ENCODE data around the gene GFER. TPM values are rescaled to one million over a fixed set of nuclear protein-coding genes. Genes with fewer than 3 reads are reported as not detected.

The GFER gene
- total RNA-seq, 1 donor = 8.6 TPM

DNA sequence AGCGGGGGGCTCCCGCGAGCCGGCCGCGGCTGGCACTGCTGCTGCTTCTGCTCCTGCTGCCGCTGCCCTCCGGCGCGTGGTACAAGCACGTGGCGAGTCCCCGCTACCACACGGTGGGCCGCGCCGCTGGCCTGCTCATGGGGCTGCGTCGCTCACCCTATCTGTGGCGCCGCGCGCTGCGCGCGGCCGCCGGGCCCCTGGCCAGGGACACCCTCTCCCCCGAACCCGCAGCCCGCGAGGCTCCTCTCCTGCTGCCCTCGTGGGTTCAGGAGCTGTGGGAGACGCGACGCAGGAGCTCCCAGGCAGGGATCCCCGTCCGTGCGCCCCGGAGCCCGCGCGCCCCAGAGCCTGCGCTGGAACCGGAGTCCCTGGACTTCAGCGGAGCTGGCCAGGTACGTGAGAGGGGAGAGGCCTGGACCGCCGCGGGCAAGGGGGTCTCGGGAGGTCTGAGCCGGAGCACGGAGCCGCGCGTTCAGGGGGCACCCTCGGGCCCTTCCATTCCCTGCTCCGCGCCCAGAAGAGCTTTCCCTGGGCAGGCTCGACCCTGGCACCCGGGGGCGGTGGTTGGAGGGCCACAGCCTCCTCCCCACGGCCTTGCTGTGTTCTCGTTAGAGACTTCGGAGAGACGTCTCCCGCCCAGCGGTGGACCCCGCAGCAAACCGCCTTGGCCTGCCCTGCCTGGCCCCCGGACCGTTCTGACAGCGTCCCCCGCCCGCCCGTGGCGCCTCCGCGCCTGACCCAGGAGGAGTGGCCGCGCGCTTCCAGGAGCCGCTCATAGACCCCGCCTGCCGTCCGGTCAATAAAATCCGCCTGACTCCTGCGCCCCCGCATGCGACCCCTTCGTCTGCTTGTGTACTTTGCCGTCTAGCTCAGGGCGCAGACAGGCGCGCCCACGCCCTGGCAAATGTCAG is 36.2 kb downstream of the GFER start:
- no peak for DNase-seq (ENCODE audit: low read depth)
- no peak for TF ChIP-seq CTCF (IDR thresholded peaks at IDR 0.05; ENCODE audit: insufficient read depth, low read length)
- no peak overlapping the region for H3K4me3 ChIP-seq (ENCODE audit: low read depth, low read length)

- TF ChIP-seq CTCF (IDR thresholded peaks at IDR 0.05; ENCODE audit: insufficient read depth, low read length) = no peak
- H3K4me3 ChIP-seq (ENCODE audit: low read depth, low read length) = peak overlapping the region; percentile 45
- DNase-seq (ENCODE audit: low read depth) = no peak
Observed at GRCh38 chr16:2022723-2023091, 38.7 kb downstream of the GFER start.

- DNase-seq (ENCODE audit: low read depth) = peak; percentile 85
- peak overlapping the region; percentile 45 for H3K4me3 ChIP-seq (ENCODE audit: low read depth, low read length)
- peak; percentile 92 for TF ChIP-seq CTCF (IDR thresholded peaks at IDR 0.05; ENCODE audit: insufficient read depth, low read length)
Observed at GRCh38 chr16:2023092-2024031, 39.4 kb downstream of the GFER start.

DNA sequence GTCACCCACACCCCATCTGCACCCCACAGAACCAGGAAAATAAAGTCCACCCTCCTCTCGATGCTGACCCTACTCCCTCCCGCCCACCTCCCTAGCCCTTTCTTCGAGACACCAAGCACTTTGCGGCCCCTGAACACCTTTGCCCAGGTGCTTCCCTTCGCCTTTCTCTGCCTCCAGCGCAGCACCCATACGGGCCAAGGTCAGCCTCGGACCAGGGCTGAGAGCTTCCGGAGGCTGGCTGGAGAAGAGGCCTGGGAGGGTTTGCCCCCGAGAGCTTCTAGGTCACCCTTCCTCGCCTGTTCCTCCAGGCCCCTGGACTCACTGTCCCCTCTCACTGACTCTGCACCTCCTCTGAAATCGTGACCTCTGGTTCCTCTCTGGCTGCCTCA is 40.0 kb downstream of the GFER start:
- TF ChIP-seq CTCF (IDR thresholded peaks at IDR 0.05; ENCODE audit: insufficient read depth, low read length) = no peak
- no peak for DNase-seq (ENCODE audit: low read depth)
- H3K4me3 ChIP-seq (ENCODE audit: low read depth, low read length) = no peak overlapping the region

DNA sequence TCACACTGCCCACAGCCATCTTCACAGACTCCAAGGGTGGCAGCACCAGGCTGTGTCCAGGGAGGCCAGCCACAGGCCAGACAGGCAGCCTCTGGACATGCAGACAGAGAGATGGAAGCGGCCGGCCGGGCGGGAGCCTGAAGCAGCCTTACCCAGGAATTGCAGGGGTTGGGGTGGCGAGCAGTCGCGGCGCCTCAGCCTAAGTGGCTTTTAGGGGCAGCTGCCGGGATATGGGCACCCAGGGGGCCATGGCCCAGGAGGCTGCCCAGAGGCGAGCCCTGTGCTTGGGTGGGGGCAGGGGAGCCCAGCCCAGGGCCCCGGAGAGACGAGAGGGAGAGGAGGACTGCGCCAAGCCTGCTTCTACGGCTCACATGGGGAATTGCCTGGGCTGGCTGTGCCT is 41.3 kb downstream of the GFER start:
- TF ChIP-seq CTCF (IDR thresholded peaks at IDR 0.05; ENCODE audit: insufficient read depth, low read length) = no peak
- DNase-seq (ENCODE audit: low read depth) = no peak
- no peak overlapping the region for H3K4me3 ChIP-seq (ENCODE audit: low read depth, low read length)

DNA sequence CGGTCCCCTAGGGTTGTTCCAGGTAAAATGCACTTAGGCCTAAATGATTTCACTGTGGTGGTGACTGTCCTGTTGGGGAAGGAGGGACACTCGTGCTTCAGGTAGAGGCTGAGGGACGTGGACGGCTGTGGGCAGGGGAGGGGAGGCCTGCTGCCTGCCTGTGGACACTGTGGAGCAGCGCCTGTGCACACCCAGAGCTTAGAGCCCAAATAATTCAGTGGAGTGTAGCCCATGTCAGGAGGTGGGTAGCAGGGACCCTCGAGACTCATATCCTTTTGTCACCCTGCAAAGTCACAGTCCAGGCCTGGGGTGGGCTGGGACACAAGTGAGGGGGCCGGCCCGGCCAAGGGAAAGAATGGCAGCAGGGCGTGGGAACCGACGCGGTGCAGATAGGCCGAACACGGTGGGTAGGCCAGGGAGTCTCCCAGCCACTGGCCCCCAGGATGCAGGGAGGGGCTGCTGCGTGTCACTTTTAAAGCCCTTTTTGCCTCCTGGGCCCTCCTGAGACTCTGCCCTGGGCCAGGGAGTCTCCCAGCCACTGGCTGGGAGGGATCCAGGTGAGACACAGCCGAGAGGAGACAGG is 42.0 kb downstream of the GFER start:
- no peak for TF ChIP-seq CTCF (IDR thresholded peaks at IDR 0.05; ENCODE audit: insufficient read depth, low read length)
- H3K4me3 ChIP-seq (ENCODE audit: low read depth, low read length) = no peak overlapping the region

More for the DNA sequence above, 42.0 kb downstream of the GFER start:
- no peak for DNase-seq (ENCODE audit: low read depth)

Data from fibroblast of the aortic adventitia (primary cell).